CD14-positive monocyte (primary cell): ENCODE measurements around the gene UST. TPM values are rescaled to one million over a fixed set of nuclear protein-coding genes. Genes with fewer than 3 reads are reported as not detected.

ENCODE experiments used
- DNase-seq, 3 donors: peaks; one replicate each; pipeline ENCODE4 v3.0.0-alpha.2; 2011 to 2022
- H2AFZ ChIP-seq: 2 replicates; pipeline ENCODE4 v1.6.0; 2012; ENCODE audit warnings: mild to moderate bottlenecking, low read depth, low read length, inconsistent platforms; ENCODE audit not compliant: insufficient read depth, poor library complexity, severe bottlenecking
- H3K27ac ChIP-seq, 2 donors: 1 replicate in 1 of 2; 2 replicates in 1 of 2; pipeline ENCODE4 v1.5.1; 2012 to 2013; ENCODE audit warnings: low read length in 2 of 2, control low read depth in 1 of 2, inconsistent platforms in 1 of 2, low read depth in 1 of 2, mild to moderate bottlenecking in 1 of 2
- H3K27me3 ChIP-seq, 2 donors: one replicate each; pipeline versions ENCODE4 v1.6.0 to v1.6.1; 2011 to 2013; ENCODE audit warnings: low read length in 2 of 2; ENCODE audit not compliant: control insufficient read depth in 2 of 2, insufficient read depth in 2 of 2
- H3K36me3 ChIP-seq, 2 donors: replicated peaks in 1 of 2; 1 replicate in 1 of 2; 2 replicates in 1 of 2; pipeline versions ENCODE4 v1.5.1 to v1.6.1; 2012 to 2013; ENCODE audit warnings: low read length in 2 of 2, control low read depth in 1 of 2, inconsistent platforms in 1 of 2, mild to moderate bottlenecking in 1 of 2; ENCODE audit not compliant: insufficient read depth in 2 of 2, control insufficient read depth in 1 of 2
- H3K4me1 ChIP-seq, 2 donors: 1 replicate in 1 of 2; 2 replicates in 1 of 2; pipeline versions ENCODE4 v1.5.1 to v1.6.1; 2012 to 2013; ENCODE audit warnings: low read length in 2 of 2, control low read depth in 1 of 2, inconsistent platforms in 1 of 2, mild to moderate bottlenecking in 1 of 2, moderate library complexity in 1 of 2; ENCODE audit not compliant: insufficient read depth in 2 of 2, control insufficient read depth in 1 of 2
- H3K4me2 ChIP-seq: replicated peaks from 2 replicates; pipeline ENCODE3; 2012; ENCODE audit warnings: low read length, moderate library complexity, mild to moderate bottlenecking; ENCODE audit not compliant: poor library complexity, severe bottlenecking; ENCODE audit errors: extremely low read depth
- H3K4me3 ChIP-seq, 3 experiments: fragments of 200-600 bp in 1 of 3; sonication (generic) in 1 of 3; replicated peaks in 1 of 3; 1 replicate in 2 of 3; 2 replicates in 1 of 3; pipeline ENCODE4 v1.5.1; 2011 to 2013; ENCODE audit warnings: low read length in 3 of 3, mild to moderate bottlenecking in 3 of 3, control low read depth in 2 of 3, low read depth in 2 of 3, inconsistent platforms in 1 of 3, moderate library complexity in 1 of 3
- H3K79me2 ChIP-seq: 2 replicates; pipeline ENCODE4 v1.6.0; 2012; ENCODE audit warnings: mild to moderate bottlenecking, control low read depth, inconsistent platforms, low read length, moderate library complexity; ENCODE audit not compliant: insufficient read depth
- H3K9ac ChIP-seq: 2 replicates; pipeline ENCODE4 v1.6.0; 2017; ENCODE audit warnings: low read length, mild to moderate bottlenecking; ENCODE audit not compliant: insufficient read depth, poor library complexity, severe bottlenecking
- H3K9me3 ChIP-seq, 2 donors: replicated peaks in 1 of 2; 1 replicate in 1 of 2; 2 replicates in 1 of 2; pipeline versions ENCODE4 v1.5.1 to v1.6.1; 2012 to 2013; ENCODE audit warnings: low read length in 2 of 2, control low read depth in 1 of 2; ENCODE audit not compliant: control insufficient read depth in 1 of 2, insufficient read depth in 1 of 2
- H4K20me1 ChIP-seq: 2 replicates; pipeline ENCODE4 v1.6.0; 2012; ENCODE audit warnings: mild to moderate bottlenecking, low read length, control low read depth, moderate library complexity; ENCODE audit not compliant: insufficient read depth
- H3K27ac Mint-ChIP-seq, 7 donors: one replicate each; pipeline ENCODE4 v1.8.0; 2020; ENCODE audit warnings: mild to moderate bottlenecking in 7 of 7, mixed read lengths in 7 of 7, moderate library complexity in 6 of 7, inconsistent platforms in 2 of 7
- H3K27me3 Mint-ChIP-seq, 3 donors: one replicate each; pipeline ENCODE4 v1.8.0; 2021 to 2022; ENCODE audit warnings: low read depth in 3 of 3, mild to moderate bottlenecking in 3 of 3, mixed read lengths in 3 of 3, moderate library complexity in 3 of 3, inconsistent platforms in 1 of 3
- H3K36me3 Mint-ChIP-seq, 2 donors: one replicate each; pipeline ENCODE4 v1.8.0; 2020; ENCODE audit warnings: mixed read lengths in 2 of 2, inconsistent platforms in 1 of 2, mild to moderate bottlenecking in 1 of 2
- H3K4me1 Mint-ChIP-seq: one replicate; pipeline ENCODE4 v1.8.0; 2020; ENCODE audit warnings: mild to moderate bottlenecking, mixed read lengths
- H3K4me3 Mint-ChIP-seq, 2 donors: one replicate each; pipeline ENCODE4 v1.8.0; 2020; ENCODE audit warnings: mild to moderate bottlenecking in 2 of 2, mixed read lengths in 2 of 2, moderate library complexity in 1 of 2
- H3K9me3 Mint-ChIP-seq, 7 donors: one replicate each; pipeline ENCODE4 v1.8.0; 2020 to 2022; ENCODE audit warnings: mixed read lengths in 7 of 7, mild to moderate bottlenecking in 6 of 7, moderate library complexity in 6 of 7, inconsistent platforms in 2 of 7
- WGBS: methylation state at CpG from one replicate; pipeline ENCODE4 v1.1.5; 2013; ENCODE audit warnings: missing lambda C conversion rate; ENCODE audit not compliant: insufficient coverage; 5-methylcytosine and 5-hydroxymethylcytosine counted together
- intact Hi-C, 2 donors: fragments of 100-400 bp; cut with micrococcal nuclease; formaldehyde crosslinking; loops; one replicate each; pipeline versions ENCODE4 v1.15.0 to v1.15.1; 2023
- polyA plus RNA-seq, 3 donors: library from polyadenylated mRNA; depleted of rRNA in 1 of 3; unstranded in 2 of 3; stranded (reverse) in 1 of 3; fragments of 300-500 nt in 2 of 3; fragments of >200 nt in 1 of 3; fragmentation: Illumina TruSeq in 2 of 3; gene quantifications; 1 replicate in 2 of 3; 2 replicates in 1 of 3; pipeline ENCODE4 v1.2.3, GENCODE V29; 2012 to 2021
- TF ChIP-seq, protein P1 (sequence below): fragments of 200-600 bp; IDR thresholded peaks from one replicate; pipeline ENCODE4 v1.8.0; 2022; ENCODE audit warnings: antibody characterized with exemption, mild to moderate bottlenecking

UST gene
- polyA plus RNA-seq, 3 donors = 0.33 to 0.53 (median 0.48) TPM

DNA sequence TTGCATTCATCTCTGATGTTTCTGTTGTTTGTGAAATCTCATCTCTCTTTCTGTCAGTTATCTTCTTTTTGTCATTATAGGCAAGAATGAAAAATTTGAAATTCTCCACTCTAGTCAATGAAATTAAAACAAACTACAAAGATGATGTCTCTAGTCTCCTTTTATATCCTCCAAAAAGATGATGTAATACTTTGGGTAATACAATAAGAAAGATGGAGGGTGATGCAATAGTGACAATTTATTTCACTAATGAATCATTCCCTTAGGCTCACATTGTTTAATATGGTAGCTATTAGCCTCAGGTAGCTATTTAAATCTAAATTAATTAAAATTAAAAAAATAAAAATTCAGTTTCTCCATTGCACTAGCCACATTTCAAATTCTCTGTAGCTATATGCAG, 145.4 kb downstream of the UST start:
- H3K27ac ChIP-seq = no peak overlapping the region
- Mint-ChIP-seq H3K36me3 (no peaks in the 10 kb centered on the region), H3K27me3 (peaks cover 0 to 3% (median 0%) of the 10 kb centered on the region in 3 donors), H3K9me3 (peaks cover 0 to 4% (median 0%) of the 10 kb centered on the region in 7 donors), H3K4me1 (peaks cover 2% of the 10 kb centered on the region), H3K27ac (no peak overlapping the region), H3K4me3 (no peak overlapping the region)
- no peaks in the 10 kb centered on the region for H3K79me2 ChIP-seq
- TF ChIP-seq, protein P1, sequence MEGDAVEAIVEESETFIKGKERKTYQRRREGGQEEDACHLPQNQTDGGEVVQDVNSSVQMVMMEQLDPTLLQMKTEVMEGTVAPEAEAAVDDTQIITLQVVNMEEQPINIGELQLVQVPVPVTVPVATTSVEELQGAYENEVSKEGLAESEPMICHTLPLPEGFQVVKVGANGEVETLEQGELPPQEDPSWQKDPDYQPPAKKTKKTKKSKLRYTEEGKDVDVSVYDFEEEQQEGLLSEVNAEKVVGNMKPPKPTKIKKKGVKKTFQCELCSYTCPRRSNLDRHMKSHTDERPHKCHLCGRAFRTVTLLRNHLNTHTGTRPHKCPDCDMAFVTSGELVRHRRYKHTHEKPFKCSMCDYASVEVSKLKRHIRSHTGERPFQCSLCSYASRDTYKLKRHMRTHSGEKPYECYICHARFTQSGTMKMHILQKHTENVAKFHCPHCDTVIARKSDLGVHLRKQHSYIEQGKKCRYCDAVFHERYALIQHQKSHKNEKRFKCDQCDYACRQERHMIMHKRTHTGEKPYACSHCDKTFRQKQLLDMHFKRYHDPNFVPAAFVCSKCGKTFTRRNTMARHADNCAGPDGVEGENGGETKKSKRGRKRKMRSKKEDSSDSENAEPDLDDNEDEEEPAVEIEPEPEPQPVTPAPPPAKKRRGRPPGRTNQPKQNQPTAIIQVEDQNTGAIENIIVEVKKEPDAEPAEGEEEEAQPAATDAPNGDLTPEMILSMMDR = no peak
- DNase-seq = no peak
- H3K36me3 ChIP-seq = no peaks in the 10 kb centered on the region
- no peak overlapping the region for H3K4me2 ChIP-seq
- no peak overlapping the region for H2AFZ ChIP-seq
- H3K27me3 ChIP-seq = no peaks in the 10 kb centered on the region
- H3K4me1 ChIP-seq = no peaks in the 10 kb centered on the region
- intact Hi-C loops = no loop called here
- no peaks in the 10 kb centered on the region for H4K20me1 ChIP-seq
- no peak overlapping the region for H3K9ac ChIP-seq
- no peaks in the 10 kb centered on the region for H3K9me3 ChIP-seq
- H3K4me3 ChIP-seq = no peak overlapping the region

DNA sequence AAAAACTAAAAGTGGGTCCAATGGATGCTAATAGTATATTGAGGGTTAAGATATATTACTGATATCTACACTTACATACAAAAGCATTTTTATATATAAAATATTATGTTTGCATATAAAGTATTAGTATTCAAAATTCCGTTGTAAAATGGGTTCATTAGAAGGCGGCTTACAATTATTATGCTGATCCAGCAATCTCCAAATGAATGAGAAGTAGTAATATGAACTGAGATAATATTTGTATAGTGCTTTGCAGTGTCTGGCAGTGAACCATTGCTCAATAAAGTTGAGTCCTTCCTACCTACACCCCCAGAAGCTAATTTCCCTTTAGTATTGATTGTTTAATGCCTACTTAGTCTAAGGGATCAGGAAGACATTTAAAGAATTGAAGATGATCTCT, 146.2 kb downstream of the UST start:
- TF ChIP-seq, protein P1 = no peak
- Mint-ChIP-seq H3K9me3 (peaks cover 0 to under 1% (median 0%) of the 10 kb centered on the region in 7 donors), H3K4me3 (no peak overlapping the region), H3K27me3 (peaks cover 0 to 3% (median 0%) of the 10 kb centered on the region in 3 donors), H3K4me1 (peaks cover 2% of the 10 kb centered on the region), H3K27ac (no peak overlapping the region), H3K36me3 (no peaks in the 10 kb centered on the region)
- Histone ChIP-seq H3K4me3 (no peak overlapping the region), H3K27me3 (no peaks in the 10 kb centered on the region), H3K36me3 (no peaks in the 10 kb centered on the region), H3K9me3 (no peaks in the 10 kb centered on the region), H4K20me1 (no peaks in the 10 kb centered on the region), H2AFZ (no peak overlapping the region), H3K4me1 (no peaks in the 10 kb centered on the region), H3K79me2 (no peaks in the 10 kb centered on the region), H3K4me2 (no peak overlapping the region), H3K9ac (no peak overlapping the region), H3K27ac (no peak overlapping the region)
- intact Hi-C loops = no loop called here
- no peak for DNase-seq
- WGBS = no CpG with 5 or more reads among the region's 2 CpGs
